Measurements from ENCODE around the gene SPATA31D3.

DNA sequence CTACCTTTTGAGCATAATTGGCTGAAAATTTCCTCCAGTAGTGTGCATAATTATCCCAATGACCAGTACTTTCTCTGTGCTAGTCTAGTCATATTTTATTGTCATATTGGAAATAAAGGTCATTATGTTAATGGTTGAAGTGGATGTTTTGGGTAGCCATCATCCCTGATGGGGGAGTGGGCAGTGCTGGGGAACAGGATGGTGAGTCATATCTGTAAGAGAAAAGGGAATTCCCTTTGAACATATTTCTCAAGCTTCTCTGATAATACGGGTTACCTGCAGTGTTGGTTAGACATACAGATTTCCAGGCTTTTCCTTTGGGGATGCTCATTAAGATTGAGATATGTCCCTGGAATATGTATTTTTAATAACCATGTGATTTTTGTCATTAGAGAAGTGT lies 48.4 kb upstream of the SPATA31D3 start:
- no peak for TF ChIP-seq TCF7L2 (IDR thresholded peaks at IDR 0.05; ENCODE audit: low read depth, low read length)
- TF ChIP-seq CTCF (IDR thresholded peaks at IDR 0.05), result no peak
- TF ChIP-seq REST (IDR thresholded peaks at IDR 0.05; ENCODE audit: insufficient read depth in 1 of 2, low read depth in 2 of 2, low read length in 1 of 2), result no peak
- TF ChIP-seq POLR2AphosphoS5 (IDR thresholded peaks at IDR 0.05; ENCODE audit: low read depth, low read length), result no peak
- TF ChIP-seq SIN3A (IDR thresholded peaks at IDR 0.05; ENCODE audit: borderline replicate concordance, insufficient read depth, low read depth, low read length), result no peak
